SK-N-SH treated with all-trans-retinoic acid at 6 μM for 48 hours (cell line): ENCODE measurements around the gene CATSPERZ.

Experiments
- ESRRG ChIP-seq: fragments of 250-450 bp; sonication (Bioruptor Pico); IDR thresholded peaks from 2 replicates; pipeline ENCODE4 v1.6.1; 2021; ENCODE audit warnings: mild to moderate bottlenecking
- OSR1 ChIP-seq: fragments of 250-450 bp; sonication (Bioruptor Pico); IDR thresholded peaks from 2 replicates; pipeline ENCODE4 v1.8.0; 2022; ENCODE audit warnings: moderate library complexity, mild to moderate bottlenecking, inconsistent platforms
- PPARA ChIP-seq: fragments of 250-450 bp; sonication (Bioruptor Pico); IDR thresholded peaks from 2 replicates; pipeline ENCODE4 v1.5.0; 2020; ENCODE audit warnings: mild to moderate bottlenecking, borderline replicate concordance
- SNAI2 ChIP-seq: fragments of 250-450 bp; sonication (Bioruptor Pico); IDR thresholded peaks from 2 replicates; pipeline ENCODE4 v1.5.0; 2020; ENCODE audit warnings: mild to moderate bottlenecking, moderate library complexity
- ZC3H10 ChIP-seq: fragments of 250-450 bp; sonication (Bioruptor Pico); IDR thresholded peaks from 2 replicates; pipeline ENCODE4 v1.5.1; 2021; ENCODE audit warnings: mild to moderate bottlenecking, moderate library complexity
- ZFP3 ChIP-seq: fragments of 250-450 bp; sonication (Bioruptor Pico); IDR thresholded peaks from 2 replicates; pipeline ENCODE4 v1.5.0; 2020; ENCODE audit warnings: mild to moderate bottlenecking, moderate library complexity
- ZFP30 ChIP-seq: fragments of 450-650 bp; formaldehyde crosslinking; IDR thresholded peaks from 2 replicates; pipeline ENCODE4 v1.5.0; 2022; ENCODE audit warnings: mild to moderate bottlenecking, moderate library complexity
- ZNF70 ChIP-seq: fragments of 450-650 bp; formaldehyde crosslinking; IDR thresholded peaks from 2 replicates; pipeline ENCODE4 v1.5.0; 2020; ENCODE audit warnings: mild to moderate bottlenecking, moderate library complexity
- TF ChIP-seq, protein P1 (sequence below): fragments of 250-450 bp; sonication (Bioruptor Pico); IDR thresholded peaks from 2 replicates; pipeline ENCODE4 v1.8.0; 2020; ENCODE audit warnings: mild to moderate bottlenecking, moderate library complexity, borderline replicate concordance

GRCh38 chr11:64275841-64276240 is 24.3 kb upstream of the CATSPERZ start:
- TF ChIP-seq ZC3H10 (no peak), ZFP3 (no peak), ZFP30 (CRISPR knock-in tag) (no peak), PPARA (CRISPR knock-in tag) (no peak), SNAI2 (CRISPR knock-in tag) (no peak), ESRRG (no peak), ZNF70 (no peak), OSR1 (CRISPR knock-in tag) (no peak)
- TF ChIP-seq, protein P1, sequence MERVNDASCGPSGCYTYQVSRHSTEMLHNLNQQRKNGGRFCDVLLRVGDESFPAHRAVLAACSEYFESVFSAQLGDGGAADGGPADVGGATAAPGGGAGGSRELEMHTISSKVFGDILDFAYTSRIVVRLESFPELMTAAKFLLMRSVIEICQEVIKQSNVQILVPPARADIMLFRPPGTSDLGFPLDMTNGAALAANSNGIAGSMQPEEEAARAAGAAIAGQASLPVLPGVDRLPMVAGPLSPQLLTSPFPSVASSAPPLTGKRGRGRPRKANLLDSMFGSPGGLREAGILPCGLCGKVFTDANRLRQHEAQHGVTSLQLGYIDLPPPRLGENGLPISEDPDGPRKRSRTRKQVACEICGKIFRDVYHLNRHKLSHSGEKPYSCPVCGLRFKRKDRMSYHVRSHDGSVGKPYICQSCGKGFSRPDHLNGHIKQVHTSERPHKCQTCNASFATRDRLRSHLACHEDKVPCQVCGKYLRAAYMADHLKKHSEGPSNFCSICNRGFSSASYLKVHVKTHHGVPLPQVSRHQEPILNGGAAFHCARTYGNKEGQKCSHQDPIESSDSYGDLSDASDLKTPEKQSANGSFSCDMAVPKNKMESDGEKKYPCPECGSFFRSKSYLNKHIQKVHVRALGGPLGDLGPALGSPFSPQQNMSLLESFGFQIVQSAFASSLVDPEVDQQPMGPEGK (CRISPR knock-in tag) = no peak
